K562 (cell line): ENCODE results near the gene WDR86.

Source experiments
- CEBPG ChIP-seq, 3 experiments: fragments of 200-800 bp in 1 of 3; sonication (Bioruptor generic) in 1 of 3; sonication (generic) in 1 of 3; formaldehyde crosslinking in 1 of 3; IDR thresholded peaks in 2 of 3; conservative IDR thresholded peaks in 1 of 3; 2 replicates each; pipeline versions ENCODE4 v1.6.1 to v1.8.0; 2016 to 2022; ENCODE audit warnings: missing compliant biosample characterization in 2 of 3, missing genetic modification characterization in 2 of 3, mild to moderate bottlenecking in 1 of 3, missing genetic modification reagents in 1 of 3
- USF2 ChIP-seq: sonication (generic); formaldehyde crosslinking; IDR thresholded peaks from 2 replicates; pipeline ENCODE4 v1.5.0; 2020; ENCODE audit warnings: missing genetic modification reagents
- ZNF274 ChIP-seq: IDR thresholded peaks from 2 replicates; pipeline ENCODE4 v1.6.1; 2011; ENCODE audit warnings: low read depth, mild to moderate bottlenecking, low read length, moderate library complexity, borderline replicate concordance

- TF ChIP-seq USF2, result no peak
- TF ChIP-seq ZNF274, result no peak
- no peak for TF ChIP-seq CEBPG (CRISPR knock-in tag; IDR thresholded peaks at IDR 0.05)
- no peak for TF ChIP-seq CEBPG (tag; conservative IDR thresholded peaks at IDR 0.05 in 1 of 2, IDR thresholded peaks at IDR 0.05 in 1 of 2)
Observed at GRCh38 chr7:151400626-151401315, 9.1 kb downstream of the WDR86 start.
